ENCODE measurements around the gene SDC1. TPM values are rescaled to one million over a fixed set of nuclear protein-coding genes. Genes with fewer than 3 reads are reported as not detected.
"Not testable (repeated sequence)": the region's sequence is repeated elsewhere in the genome, so short reads cannot be mapped to it uniquely, and the experiment has no call there.

SDC1 gene
- polyA plus RNA-seq, 1 of the 3 experiments (the other 2 are of a cell fraction) = 122 TPM

DNA sequence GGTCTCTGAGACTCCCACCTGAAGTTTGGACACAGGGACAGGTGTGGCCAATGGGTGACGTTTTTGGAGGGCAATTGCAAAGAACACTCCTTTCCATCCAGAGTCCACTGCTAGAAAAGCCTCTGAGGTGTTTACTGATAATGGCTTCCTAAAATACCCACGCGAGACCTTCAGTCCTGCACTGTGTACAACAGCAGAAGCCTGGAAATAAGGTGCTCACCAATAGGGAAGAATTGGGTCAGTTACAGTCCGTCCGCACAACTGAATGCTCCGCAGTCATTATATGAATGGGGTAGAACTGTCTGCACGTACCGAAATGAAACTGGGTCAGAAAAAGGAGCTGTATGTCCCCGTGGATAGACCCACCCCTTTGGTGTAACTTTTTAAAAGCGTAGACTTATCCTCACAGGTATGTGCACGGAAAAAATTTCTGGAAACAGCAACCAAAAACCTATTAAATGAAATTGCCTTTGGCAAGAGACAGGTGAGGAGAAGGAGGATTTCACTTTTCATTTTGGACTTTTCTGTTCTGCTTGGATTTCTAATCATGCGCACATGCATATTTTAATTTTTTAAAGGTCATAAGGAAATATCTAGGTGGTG lies 29.4 kb downstream of the SDC1 start:
- ChIA-PET POLR2A (no interaction called here), CTCF (no interaction called here)
- no peak for DNase-seq
- Histone ChIP-seq H4K20me1 (ENCODE audit: insufficient read depth) (no peaks in the 10 kb centered on the region), H3K4me1 (ENCODE audit: control insufficient read depth in 1 of 2, insufficient read depth in 2 of 2, low read depth in 1 of 2, low read length in 1 of 2) (peaks cover 0 to 26% of the 10 kb centered on the region in 2 experiments; a peak in 1 of 4 replicates), H3K4me2 (no peak overlapping the region), H3K9me2 (no peaks in the 10 kb centered on the region), H3K9me3 (no peaks in the 10 kb centered on the region), H3K79me2 (ENCODE audit: insufficient read depth) (no peaks in the 10 kb centered on the region), H3K9ac (no peak overlapping the region), H2AFZ (ENCODE audit: low read depth) (no peak overlapping the region), H3K36me3 (replicated peaks in 1 of 2; ENCODE audit: control insufficient read depth in 1 of 2, insufficient read depth in 2 of 2, low read length in 1 of 2) (no peaks in the 10 kb centered on the region), H3F3A (replicated peaks; ENCODE audit: insufficient read depth) (no peaks in the 10 kb centered on the region), H3K4me3 (ENCODE audit: low read depth in 2 of 2, low read length in 1 of 2) (no peak overlapping the region), H3K27me3 (ENCODE audit: insufficient read depth) (no peaks in the 10 kb centered on the region), H3K27ac (ENCODE audit: low read depth in 2 of 2, low read length in 1 of 2) (no peak overlapping the region)
- WGBS (ENCODE audit: low lambda C conversion rate) = 85% methylated on average over 12 of the region's 12 CpGs
- no peak for TF ChIP-seq FOSL2 (IDR thresholded peaks at IDR 0.05; ENCODE audit: borderline replicate concordance, low read depth)
- TF ChIP-seq POLR2AphosphoS5 (IDR thresholded peaks at IDR 0.05; ENCODE audit: low read depth, low read length) = no peak
- TF ChIP-seq, protein P1, sequence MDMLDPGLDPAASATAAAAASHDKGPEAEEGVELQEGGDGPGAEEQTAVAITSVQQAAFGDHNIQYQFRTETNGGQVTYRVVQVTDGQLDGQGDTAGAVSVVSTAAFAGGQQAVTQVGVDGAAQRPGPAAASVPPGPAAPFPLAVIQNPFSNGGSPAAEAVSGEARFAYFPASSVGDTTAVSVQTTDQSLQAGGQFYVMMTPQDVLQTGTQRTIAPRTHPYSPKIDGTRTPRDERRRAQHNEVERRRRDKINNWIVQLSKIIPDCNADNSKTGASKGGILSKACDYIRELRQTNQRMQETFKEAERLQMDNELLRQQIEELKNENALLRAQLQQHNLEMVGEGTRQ (IDR thresholded peaks at IDR 0.05; ENCODE audit: borderline replicate concordance, low read depth, low read length) = no peak
- TF ChIP-seq FOXM1 (IDR thresholded peaks at IDR 0.05; ENCODE audit: low read depth) = no peak

DNA sequence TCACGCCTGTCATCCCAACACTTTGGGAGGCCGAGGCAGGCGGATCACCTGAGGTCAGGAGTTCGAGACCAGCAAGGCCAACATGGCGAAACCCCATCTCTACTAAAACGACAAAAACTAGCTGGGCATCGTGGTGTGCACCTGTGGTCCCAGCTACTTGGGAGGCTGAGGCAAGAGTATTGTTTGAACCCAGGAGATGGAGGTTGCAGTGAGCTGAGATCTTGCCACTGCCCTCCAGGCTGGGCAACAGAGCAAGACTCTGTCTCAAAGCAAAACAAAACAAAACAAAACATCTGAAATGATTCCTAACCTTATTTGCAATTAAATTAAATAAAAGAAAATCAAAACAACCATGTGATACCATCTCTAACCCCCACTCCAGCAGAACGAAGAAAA lies 29.9 kb downstream of the SDC1 start:
- H2AFZ ChIP-seq (ENCODE audit: low read depth); H3K9me3 ChIP-seq; H3K9me2 ChIP-seq; H3F3A ChIP-seq (replicated peaks; ENCODE audit: insufficient read depth); H3K27ac ChIP-seq (ENCODE audit: low read depth in 2 of 2, low read length in 1 of 2); H3K9ac ChIP-seq; H3K4me3 ChIP-seq (ENCODE audit: low read depth in 2 of 2, low read length in 1 of 2); H3K79me2 ChIP-seq (ENCODE audit: insufficient read depth); POLR2A ChIA-PET; H3K27me3 ChIP-seq (ENCODE audit: insufficient read depth); DNase-seq; H4K20me1 ChIP-seq (ENCODE audit: insufficient read depth); CTCF ChIA-PET; H3K36me3 ChIP-seq (replicated peaks in 1 of 2; ENCODE audit: control insufficient read depth in 1 of 2, insufficient read depth in 2 of 2, low read length in 1 of 2); H3K4me2 ChIP-seq: not testable (repeated sequence)
- H3K4me1 ChIP-seq (ENCODE audit: control insufficient read depth in 1 of 2, insufficient read depth in 2 of 2, low read depth in 1 of 2, low read length in 1 of 2) = peaks cover 0 to 26% of the 10 kb centered on the region in 2 experiments; a peak in 1 of 4 replicates
- 86% methylated on average over 8 of the region's 8 CpGs for WGBS (ENCODE audit: low lambda C conversion rate)

DNA sequence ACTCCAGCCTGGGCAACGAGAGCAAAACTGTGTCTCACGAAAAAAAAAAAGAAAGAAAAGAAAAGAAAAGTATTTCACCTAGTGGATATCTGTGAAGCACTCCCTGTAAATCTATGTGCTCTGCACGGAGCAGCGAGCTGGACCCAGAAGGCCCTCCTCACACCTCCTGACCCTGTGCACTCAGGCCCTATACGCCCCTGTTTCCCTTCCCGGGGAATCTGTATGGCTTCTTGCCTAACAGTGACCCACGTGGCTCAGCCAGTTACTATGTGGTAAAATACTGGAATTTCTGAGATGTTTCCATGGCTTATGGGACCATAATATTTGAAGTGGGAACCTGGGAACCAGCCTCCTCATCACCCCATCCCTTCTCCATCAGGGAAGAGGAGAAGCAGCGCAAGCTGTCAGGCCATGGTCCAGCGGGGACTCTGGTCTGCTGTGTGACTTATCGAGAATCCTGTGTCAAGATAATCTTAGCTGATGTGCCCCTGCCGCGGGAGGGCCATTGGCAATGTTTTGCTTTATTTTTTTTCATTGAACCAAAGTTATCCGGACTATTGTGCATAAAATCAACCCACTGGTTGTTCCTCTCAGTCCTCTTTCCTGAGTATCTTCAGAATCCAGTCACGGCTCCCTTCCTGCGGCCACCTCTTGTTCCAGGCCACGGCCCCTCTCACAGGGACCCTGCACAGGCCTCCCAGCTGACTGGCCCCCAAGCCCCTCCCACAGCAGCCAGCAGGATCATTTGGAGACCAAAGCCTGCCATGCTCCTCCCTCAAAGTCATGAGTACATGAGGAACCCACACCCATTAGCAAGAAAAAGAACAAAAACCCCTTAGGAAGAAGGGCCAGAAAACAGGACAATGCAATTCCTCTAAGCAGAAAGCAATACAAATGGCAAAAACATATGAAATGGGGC lies 30.6 kb downstream of the SDC1 start:
- DNase-seq = no peak
- H2AFZ ChIP-seq (ENCODE audit: low read depth) = no peak overlapping the region
- H3K79me2 ChIP-seq (ENCODE audit: insufficient read depth) = no peaks in the 10 kb centered on the region
- H3K4me2 ChIP-seq = no peak overlapping the region
- H3K9ac ChIP-seq = no peak overlapping the region
- no peaks in the 10 kb centered on the region for H3K27me3 ChIP-seq (ENCODE audit: insufficient read depth)
- 88% methylated on average over 16 of the region's 16 CpGs for WGBS (ENCODE audit: low lambda C conversion rate)
- H3K9me3 ChIP-seq = no peaks in the 10 kb centered on the region
- no peaks in the 10 kb centered on the region for H3K9me2 ChIP-seq
- no peak overlapping the region for H3K27ac ChIP-seq (ENCODE audit: low read depth in 2 of 2, low read length in 1 of 2)
- peaks cover 0 to 23% of the 10 kb centered on the region in 2 experiments; a peak in 1 of 4 replicates for H3K4me1 ChIP-seq (ENCODE audit: control insufficient read depth in 1 of 2, insufficient read depth in 2 of 2, low read depth in 1 of 2, low read length in 1 of 2)
- H4K20me1 ChIP-seq (ENCODE audit: insufficient read depth) = no peaks in the 10 kb centered on the region
- no peak overlapping the region for H3K4me3 ChIP-seq (ENCODE audit: low read depth in 2 of 2, low read length in 1 of 2)
- no peaks in the 10 kb centered on the region for H3F3A ChIP-seq (replicated peaks; ENCODE audit: insufficient read depth)
- ChIA-PET POLR2A (no interaction called here), CTCF (interaction anchor here (1.0 to 2.5 kb wide), 2 partner anchors 10 to 31 kb away, joined by 5 to 9 read pairs; partner anchors contain the start of gene SDC1)
- H3K36me3 ChIP-seq (replicated peaks in 1 of 2; ENCODE audit: control insufficient read depth in 1 of 2, insufficient read depth in 2 of 2, low read length in 1 of 2) = no peaks in the 10 kb centered on the region
- TF ChIP-seq, protein P2, sequence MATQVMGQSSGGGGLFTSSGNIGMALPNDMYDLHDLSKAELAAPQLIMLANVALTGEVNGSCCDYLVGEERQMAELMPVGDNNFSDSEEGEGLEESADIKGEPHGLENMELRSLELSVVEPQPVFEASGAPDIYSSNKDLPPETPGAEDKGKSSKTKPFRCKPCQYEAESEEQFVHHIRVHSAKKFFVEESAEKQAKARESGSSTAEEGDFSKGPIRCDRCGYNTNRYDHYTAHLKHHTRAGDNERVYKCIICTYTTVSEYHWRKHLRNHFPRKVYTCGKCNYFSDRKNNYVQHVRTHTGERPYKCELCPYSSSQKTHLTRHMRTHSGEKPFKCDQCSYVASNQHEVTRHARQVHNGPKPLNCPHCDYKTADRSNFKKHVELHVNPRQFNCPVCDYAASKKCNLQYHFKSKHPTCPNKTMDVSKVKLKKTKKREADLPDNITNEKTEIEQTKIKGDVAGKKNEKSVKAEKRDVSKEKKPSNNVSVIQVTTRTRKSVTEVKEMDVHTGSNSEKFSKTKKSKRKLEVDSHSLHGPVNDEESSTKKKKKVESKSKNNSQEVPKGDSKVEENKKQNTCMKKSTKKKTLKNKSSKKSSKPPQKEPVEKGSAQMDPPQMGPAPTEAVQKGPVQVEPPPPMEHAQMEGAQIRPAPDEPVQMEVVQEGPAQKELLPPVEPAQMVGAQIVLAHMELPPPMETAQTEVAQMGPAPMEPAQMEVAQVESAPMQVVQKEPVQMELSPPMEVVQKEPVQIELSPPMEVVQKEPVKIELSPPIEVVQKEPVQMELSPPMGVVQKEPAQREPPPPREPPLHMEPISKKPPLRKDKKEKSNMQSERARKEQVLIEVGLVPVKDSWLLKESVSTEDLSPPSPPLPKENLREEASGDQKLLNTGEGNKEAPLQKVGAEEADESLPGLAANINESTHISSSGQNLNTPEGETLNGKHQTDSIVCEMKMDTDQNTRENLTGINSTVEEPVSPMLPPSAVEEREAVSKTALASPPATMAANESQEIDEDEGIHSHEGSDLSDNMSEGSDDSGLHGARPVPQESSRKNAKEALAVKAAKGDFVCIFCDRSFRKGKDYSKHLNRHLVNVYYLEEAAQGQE (IDR thresholded peaks at IDR 0.05; ENCODE audit: low read depth, low read length) = no peak
- TF ChIP-seq FOXJ3 (CRISPR knock-in tag; IDR thresholded peaks at IDR 0.05) (no peak), NRF1 (IDR thresholded peaks at IDR 0.05; ENCODE audit: low read depth, low read length) (no peak), PBX3 (IDR thresholded peaks at IDR 0.05) (no peak), NFIC (IDR thresholded peaks at IDR 0.05; ENCODE audit: borderline replicate concordance) (no peak), GABPA (IDR thresholded peaks at IDR 0.05; ENCODE audit: low read depth) (no peak), ELF1 (IDR thresholded peaks at IDR 0.05) (no peak), POLR2AphosphoS5 (IDR thresholded peaks at IDR 0.05; ENCODE audit: low read depth, low read length) (no peak), RAD21 (IDR thresholded peaks at IDR 0.05; ENCODE audit: low read length) (no peak), TCF12 (IDR thresholded peaks at IDR 0.05) (no peak)
- TF ChIP-seq, protein P3, sequence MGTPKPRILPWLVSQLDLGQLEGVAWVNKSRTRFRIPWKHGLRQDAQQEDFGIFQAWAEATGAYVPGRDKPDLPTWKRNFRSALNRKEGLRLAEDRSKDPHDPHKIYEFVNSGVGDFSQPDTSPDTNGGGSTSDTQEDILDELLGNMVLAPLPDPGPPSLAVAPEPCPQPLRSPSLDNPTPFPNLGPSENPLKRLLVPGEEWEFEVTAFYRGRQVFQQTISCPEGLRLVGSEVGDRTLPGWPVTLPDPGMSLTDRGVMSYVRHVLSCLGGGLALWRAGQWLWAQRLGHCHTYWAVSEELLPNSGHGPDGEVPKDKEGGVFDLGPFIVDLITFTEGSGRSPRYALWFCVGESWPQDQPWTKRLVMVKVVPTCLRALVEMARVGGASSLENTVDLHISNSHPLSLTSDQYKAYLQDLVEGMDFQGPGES (IDR thresholded peaks at IDR 0.05; ENCODE audit: low read depth, low read length) = no peak
